Stomach (tissue), 4 donors: ENCODE data around the gene DDX31.

Source experiments
- CTCF ChIP-seq, 7 experiments: fragments of 450-650 bp in 4 of 7; fragments of 200-600 bp in 3 of 7; sonication (generic) in 3 of 7; IDR thresholded peaks; one replicate each; pipeline ENCODE4 v1.5.1; 2016 to 2019; ENCODE audit warnings: antibody characterized with exemption in 7 of 7, control low read depth in 2 of 7, mild to moderate bottlenecking in 1 of 7
- EP300 ChIP-seq: sonication (generic); formaldehyde crosslinking; IDR thresholded peaks from one replicate; pipeline ENCODE4 v1.6.1; 2017; ENCODE audit warnings: antibody characterized with exemption
- POLR2A ChIP-seq, 4 donors: fragments of 450-650 bp; IDR thresholded peaks; one replicate each; pipeline ENCODE4 v1.6.1; 2016; ENCODE audit warnings: antibody characterized with exemption in 4 of 4, control low read depth in 2 of 4, mild to moderate bottlenecking in 1 of 4, moderate library complexity in 1 of 4
- POLR2AphosphoS5 ChIP-seq, 3 donors: sonication (generic); formaldehyde crosslinking; IDR thresholded peaks; one replicate each; pipeline ENCODE4 v1.6.1; 2016; ENCODE audit warnings: antibody characterized with exemption in 3 of 3

- TF ChIP-seq POLR2A (IDR thresholded peaks at IDR 0.05) (no peak), CTCF (IDR thresholded peaks at IDR 0.05) (no peak), POLR2AphosphoS5 (IDR thresholded peaks at IDR 0.05) (no peak), EP300 (no peak)
These were observed 23.1 kb downstream of the DDX31 start for GRCh38 chr9:132646726-132647125.
